GM18867 (cell line): ENCODE measurements around the gene SLC10A7.
"Not testable (repeated sequence)": the region's sequence is repeated elsewhere in the genome, so short reads cannot be mapped to it uniquely, and the experiment has no call there.

Experiments used
- ATAC-seq: cut with Tn5 transposase; IDR thresholded peaks from one replicate; pipeline ENCODE4 v1.9.1; 2021; ENCODE audit warnings: mild to moderate bottlenecking, moderate library complexity; ENCODE audit not compliant: unreplicated experiment

The SLC10A7 gene

GRCh38 chr4:146367347-146367746 lies 154.4 kb downstream of the SLC10A7 start:
- ATAC-seq, result no peak

GRCh38 chr4:146359771-146360170 lies 162.0 kb downstream of the SLC10A7 start:
- no peak for ATAC-seq

GRCh38 chr4:146350114-146350513 lies 171.6 kb downstream of the SLC10A7 start:
- not testable (repeated sequence) for ATAC-seq

DNA sequence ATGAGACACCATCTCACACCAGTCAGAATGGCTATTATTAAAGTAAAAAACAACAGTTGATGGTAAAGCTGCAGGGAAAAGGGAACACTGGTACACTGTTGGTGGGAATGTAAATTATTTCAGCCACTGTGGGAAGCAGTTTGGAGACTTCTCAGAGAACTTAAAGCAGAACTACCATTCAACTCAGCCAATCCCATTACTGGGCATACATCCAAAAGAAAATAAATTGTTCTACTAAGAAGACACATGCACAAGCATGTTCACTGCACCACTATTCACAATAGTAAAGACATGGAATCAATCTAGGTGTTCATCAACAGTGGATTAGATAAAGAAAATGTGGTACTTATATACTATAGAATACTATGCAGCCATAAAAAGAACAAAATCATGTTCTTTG lies 172.4 kb downstream of the SLC10A7 start:
- ATAC-seq, result no peak

DNA sequence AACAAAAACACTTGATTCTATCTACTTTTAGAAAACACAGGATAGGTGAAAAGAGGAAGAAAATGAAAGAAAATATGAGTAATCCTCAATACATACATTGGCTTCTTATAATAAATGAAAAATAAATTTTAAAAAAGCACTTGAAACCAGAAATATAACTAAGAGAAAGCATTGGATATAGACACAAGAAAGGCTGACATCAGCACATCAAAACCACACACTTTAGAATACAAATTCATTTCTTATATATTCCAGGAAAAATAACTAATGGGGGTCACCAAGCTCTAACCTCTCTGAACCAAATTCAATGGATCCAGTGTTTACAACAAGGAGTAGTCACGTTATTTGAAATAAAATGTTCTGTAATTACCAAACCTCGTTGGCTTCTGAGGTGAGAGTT lies 173.9 kb downstream of the SLC10A7 start:
- ATAC-seq, result no peak

- peak; percentile 35 for ATAC-seq
Observed at GRCh38 chr4:146346276-146346675, 175.5 kb downstream of the SLC10A7 start.

- ATAC-seq, result no peak
Observed at GRCh38 chr4:146343776-146344175, 178.0 kb downstream of the SLC10A7 start.

- ATAC-seq, result peak; percentile 85
Observed at GRCh38 chr4:146343199-146343598, 178.5 kb downstream of the SLC10A7 start.

GRCh38 chr4:146342600-146343192 lies 179.0 kb downstream of the SLC10A7 start:
- ATAC-seq, result no peak

- no peak for ATAC-seq
Observed at GRCh38 chr4:146340798-146341197, 180.9 kb downstream of the SLC10A7 start.

DNA sequence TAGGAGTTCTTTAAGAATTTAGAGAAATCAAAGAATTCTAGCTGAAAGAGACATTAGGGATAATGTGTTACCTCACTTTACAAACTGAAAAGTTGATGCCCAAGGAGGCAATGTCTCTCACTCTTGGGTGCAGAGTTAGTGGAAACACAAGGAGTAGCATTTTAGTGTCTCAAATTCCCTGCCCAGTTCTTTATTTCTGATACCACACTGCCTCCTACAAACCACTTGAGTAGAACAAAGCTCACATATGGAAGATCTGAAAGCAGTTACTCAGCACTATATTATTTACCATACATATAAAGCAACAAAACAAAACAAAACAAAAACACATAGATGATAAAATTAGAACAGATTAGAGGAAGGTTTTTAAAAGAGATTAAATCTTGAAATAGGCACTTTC lies 183.2 kb downstream of the SLC10A7 start:
- no peak for ATAC-seq

DNA sequence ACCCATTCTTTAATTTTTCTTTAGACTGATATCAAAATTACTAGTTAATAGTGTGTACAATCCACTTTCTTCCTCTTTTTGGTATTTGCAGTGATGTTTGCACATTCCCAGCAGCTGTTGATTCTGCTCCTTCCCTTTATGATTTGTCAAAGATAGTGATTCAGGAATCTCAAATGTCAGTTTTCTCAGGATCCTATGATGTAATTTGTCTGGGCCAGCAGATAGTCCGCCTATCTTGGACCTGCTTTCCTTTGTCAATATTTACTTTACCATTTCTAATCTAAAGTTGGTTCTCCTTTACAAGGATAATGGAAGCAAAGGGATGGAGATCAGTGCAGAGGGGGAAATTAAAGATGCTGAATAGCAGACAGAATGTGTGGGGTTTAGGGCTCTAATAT lies 185.3 kb downstream of the SLC10A7 start:
- ATAC-seq, result no peak

DNA sequence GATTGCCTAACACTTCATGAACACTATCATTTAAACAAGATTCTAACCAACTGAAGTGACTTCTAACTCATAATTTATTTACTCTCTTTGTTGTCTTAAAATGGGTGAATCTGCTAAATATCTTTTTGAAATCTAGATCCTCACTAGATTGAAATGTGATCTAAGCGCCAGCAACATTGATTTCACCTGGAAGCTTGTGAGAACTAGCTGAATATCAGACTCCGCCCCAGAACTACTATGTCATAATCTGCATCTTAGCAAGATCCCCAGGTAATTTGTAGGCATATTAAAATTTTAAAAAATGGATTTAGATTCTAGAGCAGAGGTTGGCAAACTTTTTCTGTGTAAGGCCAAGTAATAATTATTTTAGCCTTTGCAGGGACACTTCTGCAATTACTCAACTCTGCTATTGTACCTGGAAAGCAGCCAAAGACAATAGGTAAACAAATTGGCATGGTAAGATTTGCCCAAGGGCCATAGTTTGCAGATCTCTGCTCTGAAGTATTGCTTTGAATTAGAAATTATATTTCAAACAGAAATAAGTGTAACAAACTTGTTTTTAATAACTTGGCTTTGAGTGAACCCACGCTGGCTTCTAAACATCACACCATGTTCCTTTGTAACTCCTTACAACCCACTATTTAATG lies 185.9 kb downstream of the SLC10A7 start:
- no peak for ATAC-seq

- ATAC-seq, result no peak
Observed at GRCh38 chr4:146334862-146335449, 186.8 kb downstream of the SLC10A7 start.

- ATAC-seq, result no peak
Observed at GRCh38 chr4:146333895-146334262, 187.9 kb downstream of the SLC10A7 start.

DNA sequence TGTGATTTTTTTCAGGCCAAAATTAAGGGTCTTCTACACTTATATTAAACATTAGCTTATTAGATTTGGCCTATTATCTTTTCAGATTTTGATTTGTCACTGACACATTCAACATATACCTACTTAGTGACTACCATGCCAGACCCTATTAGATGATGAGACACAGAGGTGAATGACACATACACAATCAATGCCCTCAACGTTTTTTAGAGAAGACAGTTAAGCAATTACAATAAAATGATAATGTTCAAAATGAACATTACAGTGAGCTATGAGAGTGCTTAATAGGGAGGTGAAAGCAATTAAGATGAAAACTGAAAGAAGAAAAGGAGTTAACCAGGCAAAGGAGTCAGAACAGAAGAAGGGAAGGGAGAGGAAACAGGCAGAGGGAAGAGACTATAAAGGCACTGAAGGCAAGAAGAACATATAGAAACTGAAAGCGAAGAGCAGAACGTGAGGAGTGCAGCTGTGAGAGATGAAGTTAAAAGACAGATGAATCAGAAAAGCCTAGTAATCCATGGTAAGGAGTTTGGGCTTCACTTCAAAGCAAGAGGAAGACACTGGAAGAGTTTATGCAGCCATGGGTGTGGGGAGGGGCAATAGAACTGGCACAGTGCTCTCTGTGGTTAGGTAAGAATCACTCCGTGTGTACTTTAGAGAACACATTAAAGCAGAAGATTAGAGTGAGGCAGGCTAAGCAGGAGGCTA lies 188.4 kb downstream of the SLC10A7 start:
- ATAC-seq, result peak; percentile 91

DNA sequence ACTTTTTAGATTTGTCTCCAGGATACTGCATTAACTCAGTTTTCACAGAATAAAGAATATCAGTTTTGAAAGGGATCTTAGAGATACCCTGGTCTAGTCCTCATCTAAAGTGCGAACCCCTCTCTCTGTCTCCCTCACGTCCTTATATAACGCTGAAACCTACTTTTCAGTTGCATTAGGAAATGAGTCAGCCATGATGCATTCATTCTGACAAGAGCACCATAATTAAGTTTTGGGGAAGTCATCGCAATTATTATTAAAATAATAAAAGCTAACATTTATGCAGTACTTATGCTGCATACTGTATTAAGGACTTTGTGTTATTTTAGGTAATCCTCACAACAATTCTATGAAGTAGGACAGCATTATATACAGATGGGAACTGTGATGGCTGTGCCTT lies 191.3 kb downstream of the SLC10A7 start:
- ATAC-seq, result no peak

DNA sequence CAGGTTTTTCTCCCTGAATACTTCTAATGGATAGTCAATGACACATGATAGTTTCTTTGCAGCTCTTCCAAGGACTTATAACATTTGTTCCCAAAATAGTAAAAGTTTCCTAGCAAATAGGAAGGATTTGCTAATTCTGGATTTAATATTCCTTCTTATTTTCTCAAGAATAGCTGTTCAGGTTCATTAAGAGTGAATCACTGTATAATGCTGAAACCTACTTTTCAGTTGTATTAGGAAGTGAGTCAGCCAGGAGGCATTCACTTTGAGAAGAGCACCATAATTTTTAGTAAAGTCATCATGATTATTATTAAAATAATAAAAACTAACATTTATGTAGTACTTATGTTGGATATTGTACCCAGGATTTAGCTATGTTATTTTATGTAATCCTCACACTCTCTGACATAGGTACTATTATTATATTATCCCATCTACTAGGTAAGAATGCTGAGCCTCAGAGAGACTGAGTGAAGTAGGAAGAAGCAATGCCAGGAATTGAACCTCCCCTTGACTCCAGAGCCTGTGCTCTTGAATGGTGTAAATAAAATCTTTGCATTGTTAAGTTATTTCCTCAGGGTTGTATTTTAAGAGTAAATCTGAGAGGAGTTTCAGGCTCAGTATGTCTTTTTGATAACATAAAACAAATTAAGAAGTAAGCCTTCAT lies 192.6 kb downstream of the SLC10A7 start:
- no peak for ATAC-seq

GRCh38 chr4:146327859-146328650 lies 193.7 kb downstream of the SLC10A7 start:
- no peak for ATAC-seq

DNA sequence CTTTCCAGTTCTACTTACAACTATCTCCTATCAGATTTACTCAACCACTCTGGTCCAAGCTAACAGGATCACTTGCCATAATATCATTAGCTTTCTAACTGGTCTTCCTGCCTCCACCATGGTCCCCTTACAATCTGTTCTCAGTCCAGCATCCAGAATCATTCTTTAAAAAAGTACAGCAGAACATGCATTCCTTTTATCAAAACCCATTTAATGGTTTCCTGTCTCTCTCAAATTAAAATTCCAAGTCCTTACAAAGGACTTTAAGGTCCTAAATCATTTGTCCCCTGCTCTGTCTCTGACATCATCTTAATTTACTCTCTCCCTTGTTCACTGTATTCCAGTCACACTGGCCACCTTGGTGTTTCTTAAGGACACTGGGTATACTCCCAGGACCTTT lies 202.8 kb downstream of the SLC10A7 start:
- ATAC-seq, result no peak

DNA sequence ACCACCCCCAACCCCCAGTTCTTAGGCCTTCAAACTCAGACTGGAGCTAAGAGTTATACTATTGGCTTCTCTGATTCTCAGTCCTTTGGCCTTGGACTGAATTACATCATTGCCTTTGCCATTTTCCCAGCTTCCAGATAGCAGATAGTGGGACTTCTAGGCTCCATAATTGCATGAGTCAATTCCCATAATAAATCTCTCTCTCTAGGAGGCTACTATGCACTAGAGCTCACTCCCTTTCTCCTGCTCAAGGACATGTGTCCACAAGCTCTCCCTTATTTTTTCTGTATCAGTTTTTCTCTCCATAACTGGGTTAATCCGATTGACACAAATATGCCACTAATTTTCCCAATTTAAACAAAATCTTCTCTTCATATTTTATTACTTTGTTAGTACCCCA lies 204.0 kb downstream of the SLC10A7 start:
- ATAC-seq, result no peak
